Measurements from ENCODE around the gene KIRREL3.

Gene KIRREL3

DNA sequence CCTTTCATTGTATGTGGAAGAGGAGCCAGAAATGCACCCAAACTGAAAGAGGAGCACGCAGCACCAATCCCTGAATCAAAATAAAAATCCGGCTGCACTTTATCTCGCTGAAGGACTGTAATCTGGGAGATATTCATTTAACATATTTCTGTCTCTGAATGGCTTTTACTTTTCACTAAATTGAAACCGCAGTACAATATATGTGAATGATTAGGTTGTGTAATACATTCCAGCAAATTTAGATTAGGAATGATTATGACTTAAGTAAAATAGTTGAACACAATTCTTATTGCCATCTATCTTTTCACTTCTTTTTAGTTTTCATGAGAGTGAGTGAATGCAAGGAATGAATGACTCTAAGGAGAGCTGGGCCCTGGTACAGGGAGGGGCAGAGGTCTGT lies 413.0 kb downstream of the KIRREL3 start:
- no peaks in the 10 kb centered on the region for H3K9me3 ChIP-seq (ENCODE audit: insufficient read depth, low read length)
- no peaks in the 10 kb centered on the region for H3K9me2 ChIP-seq (replicated peaks; ENCODE audit: insufficient read depth, low read length)
- no peaks in the 10 kb centered on the region for H4K20me1 ChIP-seq (ENCODE audit: low read depth, low read length)
- H3K27ac ChIP-seq (ENCODE audit: low read depth, low read length), result no peak overlapping the region
- H2AFZ ChIP-seq (ENCODE audit: low read depth, low read length, severe bottlenecking), result no peak overlapping the region
- no peaks in the 10 kb centered on the region for H3K79me2 ChIP-seq (ENCODE audit: insufficient read depth, low read length)
- no peaks in the 10 kb centered on the region for H3K36me3 ChIP-seq (ENCODE audit: low read length)
- no peak overlapping the region for H3K4me3 ChIP-seq (ENCODE audit: insufficient read depth, low read length, poor library complexity, severe bottlenecking)
- TF ChIP-seq, protein P1, sequence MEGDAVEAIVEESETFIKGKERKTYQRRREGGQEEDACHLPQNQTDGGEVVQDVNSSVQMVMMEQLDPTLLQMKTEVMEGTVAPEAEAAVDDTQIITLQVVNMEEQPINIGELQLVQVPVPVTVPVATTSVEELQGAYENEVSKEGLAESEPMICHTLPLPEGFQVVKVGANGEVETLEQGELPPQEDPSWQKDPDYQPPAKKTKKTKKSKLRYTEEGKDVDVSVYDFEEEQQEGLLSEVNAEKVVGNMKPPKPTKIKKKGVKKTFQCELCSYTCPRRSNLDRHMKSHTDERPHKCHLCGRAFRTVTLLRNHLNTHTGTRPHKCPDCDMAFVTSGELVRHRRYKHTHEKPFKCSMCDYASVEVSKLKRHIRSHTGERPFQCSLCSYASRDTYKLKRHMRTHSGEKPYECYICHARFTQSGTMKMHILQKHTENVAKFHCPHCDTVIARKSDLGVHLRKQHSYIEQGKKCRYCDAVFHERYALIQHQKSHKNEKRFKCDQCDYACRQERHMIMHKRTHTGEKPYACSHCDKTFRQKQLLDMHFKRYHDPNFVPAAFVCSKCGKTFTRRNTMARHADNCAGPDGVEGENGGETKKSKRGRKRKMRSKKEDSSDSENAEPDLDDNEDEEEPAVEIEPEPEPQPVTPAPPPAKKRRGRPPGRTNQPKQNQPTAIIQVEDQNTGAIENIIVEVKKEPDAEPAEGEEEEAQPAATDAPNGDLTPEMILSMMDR (IDR thresholded peaks at IDR 0.05; ENCODE audit: insufficient read depth, low read length, poor library complexity, severe bottlenecking), result no peak
- no peak for TF ChIP-seq EZH2phosphoT487 (conservative IDR thresholded peaks at IDR 0.05; ENCODE audit: low read length)
- H3K9ac ChIP-seq (ENCODE audit: low read length), result no peak overlapping the region
- no peaks in the 10 kb centered on the region for H3F3A ChIP-seq (ENCODE audit: insufficient read depth)
- H3K27me3 ChIP-seq (ENCODE audit: low read length), result no peaks in the 10 kb centered on the region
- H3K4me2 ChIP-seq (ENCODE audit: low read depth, low read length, poor library complexity, severe bottlenecking), result no peak overlapping the region

DNA sequence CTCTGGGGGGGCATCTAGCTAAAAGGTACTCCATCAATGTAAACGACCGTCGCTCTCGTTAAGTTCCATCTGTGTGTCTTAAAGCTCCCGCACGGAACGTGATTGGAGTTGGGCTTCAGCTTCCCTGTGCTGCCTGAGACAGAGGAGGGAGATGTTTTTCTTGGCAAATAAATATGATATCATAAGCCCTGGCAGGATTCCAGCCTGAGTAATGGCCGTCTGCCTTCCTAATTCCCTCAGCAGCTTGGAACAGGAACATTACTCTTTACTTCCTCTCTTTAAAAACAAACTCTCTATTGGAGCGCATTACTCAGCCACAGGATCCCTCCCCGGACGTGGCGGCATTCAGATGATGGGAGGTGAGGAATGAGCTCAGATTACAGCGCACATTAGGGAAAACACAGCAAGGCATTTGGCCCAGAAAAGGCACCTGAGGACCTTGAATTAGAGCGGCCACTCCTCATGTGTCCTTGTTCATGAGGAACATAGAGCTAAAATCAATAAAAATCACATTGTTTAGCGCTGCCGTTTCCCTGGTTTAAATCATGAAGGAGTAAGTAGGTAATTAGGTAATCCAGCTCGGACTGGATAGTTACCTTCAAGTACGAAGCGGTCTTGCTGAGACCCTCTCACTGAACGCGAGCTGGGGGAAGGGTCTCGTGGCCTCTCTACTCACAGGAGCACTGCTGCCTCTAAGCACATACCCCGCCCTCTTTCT lies 414.6 kb downstream of the KIRREL3 start:
- no peaks in the 10 kb centered on the region for H3K9me2 ChIP-seq (replicated peaks; ENCODE audit: insufficient read depth, low read length)
- H2AFZ ChIP-seq (ENCODE audit: low read depth, low read length, severe bottlenecking), result no peak overlapping the region
- no peak for TF ChIP-seq EZH2phosphoT487 (conservative IDR thresholded peaks at IDR 0.05; ENCODE audit: low read length)
- H3K79me2 ChIP-seq (ENCODE audit: insufficient read depth, low read length), result no peaks in the 10 kb centered on the region
- H3K4me2 ChIP-seq (ENCODE audit: low read depth, low read length, poor library complexity, severe bottlenecking), result no peak overlapping the region
- no peaks in the 10 kb centered on the region for H3K9me3 ChIP-seq (ENCODE audit: insufficient read depth, low read length)
- H4K20me1 ChIP-seq (ENCODE audit: low read depth, low read length), result no peaks in the 10 kb centered on the region
- no peaks in the 10 kb centered on the region for H3F3A ChIP-seq (ENCODE audit: insufficient read depth)
- no peak overlapping the region for H3K27ac ChIP-seq (ENCODE audit: low read depth, low read length)
- no peaks in the 10 kb centered on the region for H3K36me3 ChIP-seq (ENCODE audit: low read length)
- no peaks in the 10 kb centered on the region for H3K27me3 ChIP-seq (ENCODE audit: low read length)
- H3K4me3 ChIP-seq (ENCODE audit: insufficient read depth, low read length, poor library complexity, severe bottlenecking), result no peak overlapping the region
- no peak overlapping the region for H3K9ac ChIP-seq (ENCODE audit: low read length)

DNA sequence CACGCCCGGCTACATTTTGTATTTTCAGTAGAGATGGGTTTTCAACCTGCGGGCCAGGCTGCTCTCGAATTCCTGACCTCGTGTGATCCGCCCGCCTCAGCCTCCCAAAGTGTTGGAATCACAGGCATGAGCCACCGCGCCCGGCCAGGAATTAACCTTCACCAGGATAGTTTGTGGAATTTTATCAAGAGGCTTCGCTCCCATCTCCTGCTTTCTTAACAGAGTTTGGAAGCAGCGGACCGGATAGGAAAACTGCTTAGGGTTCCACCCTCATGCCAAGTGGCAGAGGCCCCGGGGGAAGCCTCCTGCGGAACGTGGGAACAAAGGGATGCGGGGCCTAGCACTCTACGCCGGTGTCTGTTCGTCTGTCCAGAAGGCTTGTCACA lies 415.2 kb downstream of the KIRREL3 start:
- no peak for TF ChIP-seq EZH2phosphoT487 (conservative IDR thresholded peaks at IDR 0.05; ENCODE audit: low read length)
- TF ChIP-seq, protein P1 (IDR thresholded peaks at IDR 0.05; ENCODE audit: insufficient read depth, low read length, poor library complexity, severe bottlenecking), result no peak
- no peak overlapping the region for H3K9ac ChIP-seq (ENCODE audit: low read length)
- H3K4me2 ChIP-seq (ENCODE audit: low read depth, low read length, poor library complexity, severe bottlenecking), result no peak overlapping the region
- H3K79me2 ChIP-seq (ENCODE audit: insufficient read depth, low read length), result no peaks in the 10 kb centered on the region
- no peaks in the 10 kb centered on the region for H3K9me2 ChIP-seq (replicated peaks; ENCODE audit: insufficient read depth, low read length)
- no peak overlapping the region for H3K27ac ChIP-seq (ENCODE audit: low read depth, low read length)
- no peaks in the 10 kb centered on the region for H3K27me3 ChIP-seq (ENCODE audit: low read length)
- H4K20me1 ChIP-seq (ENCODE audit: low read depth, low read length), result no peaks in the 10 kb centered on the region
- H2AFZ ChIP-seq (ENCODE audit: low read depth, low read length, severe bottlenecking), result no peak overlapping the region
- no peak overlapping the region for H3K4me3 ChIP-seq (ENCODE audit: insufficient read depth, low read length, poor library complexity, severe bottlenecking)
- no peaks in the 10 kb centered on the region for H3K36me3 ChIP-seq (ENCODE audit: low read length)
- no peaks in the 10 kb centered on the region for H3F3A ChIP-seq (ENCODE audit: insufficient read depth)
- no peaks in the 10 kb centered on the region for H3K9me3 ChIP-seq (ENCODE audit: insufficient read depth, low read length)

DNA sequence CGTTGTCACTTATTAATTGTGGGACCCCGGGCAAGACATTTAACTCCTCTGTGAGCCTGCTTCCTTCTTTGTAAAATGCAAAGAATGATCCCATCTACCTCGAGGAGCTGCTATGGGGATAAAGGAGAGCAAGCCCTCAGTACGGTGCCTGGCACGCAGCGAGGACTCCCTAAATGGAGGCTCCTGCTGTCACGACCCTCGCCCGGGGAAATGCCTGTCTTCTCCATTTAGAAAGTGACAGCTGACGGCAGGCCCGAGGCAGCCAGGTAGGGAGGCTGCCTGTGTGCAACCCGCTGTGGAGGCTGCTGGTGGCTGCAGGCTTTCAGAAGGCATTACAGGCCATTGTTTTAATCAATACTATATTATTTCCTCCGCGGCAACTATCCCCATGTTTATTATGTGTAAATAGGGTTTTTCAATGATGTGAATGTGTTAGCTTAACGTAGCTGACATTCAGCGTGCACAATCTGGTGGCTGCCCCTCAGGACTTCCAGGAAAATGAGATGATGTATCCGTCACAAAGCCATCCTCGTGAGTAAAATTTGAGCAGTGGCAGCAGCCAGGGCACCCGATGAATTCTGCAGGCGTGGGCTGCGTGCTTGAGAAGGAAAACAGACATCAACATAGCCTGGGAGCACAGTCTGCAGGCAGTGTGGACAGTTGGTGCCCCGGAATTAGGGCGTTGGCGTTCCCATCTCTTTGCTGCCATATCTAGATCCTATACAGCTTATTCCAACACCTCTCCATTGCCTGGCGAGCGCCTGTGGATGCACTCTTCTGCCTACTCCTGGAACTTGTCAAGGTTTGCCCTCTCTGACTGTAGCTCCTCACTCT lies 416.8 kb downstream of the KIRREL3 start:
- H2AFZ ChIP-seq (ENCODE audit: low read depth, low read length, severe bottlenecking), result no peak overlapping the region
- H3K27ac ChIP-seq (ENCODE audit: low read depth, low read length), result no peak overlapping the region
- H3K36me3 ChIP-seq (ENCODE audit: low read length), result no peaks in the 10 kb centered on the region
- H3K4me3 ChIP-seq (ENCODE audit: insufficient read depth, low read length, poor library complexity, severe bottlenecking), result no peak overlapping the region
- H3K9me3 ChIP-seq (ENCODE audit: insufficient read depth, low read length), result no peaks in the 10 kb centered on the region
- TF ChIP-seq, protein P1 (IDR thresholded peaks at IDR 0.05; ENCODE audit: insufficient read depth, low read length, poor library complexity, severe bottlenecking), result no peak
- TF ChIP-seq EZH2phosphoT487 (conservative IDR thresholded peaks at IDR 0.05; ENCODE audit: low read length), result no peak
- H3F3A ChIP-seq (ENCODE audit: insufficient read depth), result no peaks in the 10 kb centered on the region
- no peaks in the 10 kb centered on the region for H3K79me2 ChIP-seq (ENCODE audit: insufficient read depth, low read length)
- H3K9me2 ChIP-seq (replicated peaks; ENCODE audit: insufficient read depth, low read length), result no peaks in the 10 kb centered on the region
- H3K4me2 ChIP-seq (ENCODE audit: low read depth, low read length, poor library complexity, severe bottlenecking), result no peak overlapping the region
- H4K20me1 ChIP-seq (ENCODE audit: low read depth, low read length), result no peaks in the 10 kb centered on the region
- H3K9ac ChIP-seq (ENCODE audit: low read length), result no peak overlapping the region
- no peaks in the 10 kb centered on the region for H3K27me3 ChIP-seq (ENCODE audit: low read length)

All from SU-DHL-6 (cell line).